IMR-90 (cell line): ENCODE data around the gene CYCS. TPM values are rescaled to one million over a fixed set of nuclear protein-coding genes. Genes with fewer than 3 reads are reported as not detected.

Source experiments
- ATAC-seq: fragments of 200-7000 bp; cut with Tn5 transposase; 2 replicates; pipeline ENCODE4 v1.9.1; 2020; ENCODE audit warnings: low read depth, mild to moderate bottlenecking, moderate library complexity
- BruUV-seq: library from RNA; stranded (reverse); fragments of 400-500 nt; replicated peaks from 2 replicates; lab custom pipeline; 2021; lab: Mats Ljungman, UMichigan
- CTCF ChIA-PET: fragments of 300-600 bp; formaldehyde crosslinking; extraction: SDS; loops from one replicate; lab custom pipeline; 2021; ENCODE audit warnings: antibody characterized with exemption; lab: Yijun Ruan, JAX
- POLR2A ChIA-PET: fragments of 300-600 bp; sonication (Branson Sonifier 250); formaldehyde crosslinking; loops from one replicate; lab custom pipeline; 2022; ENCODE audit warnings: antibody characterized with exemption; ENCODE audit not compliant: unreplicated experiment; lab: Charles Lee
- DNase-seq: peaks from one replicate; pipeline ENCODE4 v3.0.0; 2013
- H2AFZ ChIP-seq: replicated peaks from 2 replicates; pipeline ENCODE3; 2013; ENCODE audit warnings: low read length, mild to moderate bottlenecking; ENCODE audit not compliant: poor library complexity
- H2AK5ac ChIP-seq: 2 replicates; pipeline ENCODE4 v1.6.1; 2013; ENCODE audit warnings: low read depth, low read length, inconsistent platforms
- H2AK9ac ChIP-seq: replicated peaks from 2 replicates; pipeline ENCODE3; 2013; ENCODE audit warnings: mild to moderate bottlenecking, low read depth, low read length, moderate library complexity; ENCODE audit not compliant: poor library complexity
- H2BK120ac ChIP-seq: 2 replicates; pipeline ENCODE4 v1.6.1; 2013; ENCODE audit warnings: low read depth, low read length, inconsistent platforms
- H2BK15ac ChIP-seq: 3 replicates; pipeline ENCODE4 v1.6.1; 2013; ENCODE audit warnings: low read depth, low read length, inconsistent platforms
- H2BK20ac ChIP-seq: 2 replicates; pipeline ENCODE4 v1.6.1; 2013; ENCODE audit warnings: low read depth, mild to moderate bottlenecking, inconsistent platforms, low read length, moderate library complexity
- H2BK5ac ChIP-seq: 2 replicates; pipeline ENCODE4 v1.6.1; 2013; ENCODE audit warnings: mild to moderate bottlenecking, low read depth, low read length, inconsistent platforms; ENCODE audit not compliant: poor library complexity, severe bottlenecking
- H3K14ac ChIP-seq: replicated peaks from 2 replicates; pipeline ENCODE4 v1.6.1; 2013; ENCODE audit warnings: low read depth, low read length, inconsistent platforms
- H3K18ac ChIP-seq: 2 replicates; pipeline ENCODE4 v1.6.1; 2013; ENCODE audit warnings: low read depth, low read length, control low read depth
- H3K23ac ChIP-seq: 2 replicates; pipeline ENCODE4 v1.6.1; 2013; ENCODE audit warnings: low read depth, low read length, inconsistent platforms
- H3K27ac ChIP-seq: 2 replicates; pipeline ENCODE4 v1.5.1; 2013; ENCODE audit warnings: mild to moderate bottlenecking, control low read depth, low read length; ENCODE audit not compliant: insufficient read depth
- H3K27me3 ChIP-seq: 2 replicates; pipeline ENCODE4 v1.6.1; 2013; ENCODE audit warnings: low read length; ENCODE audit not compliant: control insufficient read depth, insufficient read depth
- H3K36me3 ChIP-seq: 2 replicates; pipeline ENCODE4 v1.6.1; 2013; ENCODE audit warnings: low read length, mixed read lengths; ENCODE audit not compliant: control insufficient read depth, insufficient read depth
- H3K4ac ChIP-seq: 2 replicates; pipeline ENCODE4 v1.6.1; 2013; ENCODE audit warnings: low read depth, low read length, inconsistent platforms
- H3K4me1 ChIP-seq: 2 replicates; pipeline ENCODE4 v1.6.1; 2013; ENCODE audit warnings: low read length, mixed read lengths; ENCODE audit not compliant: control insufficient read depth, insufficient read depth
- H3K4me2 ChIP-seq: 2 replicates; pipeline ENCODE4 v1.6.1; 2013; ENCODE audit warnings: low read depth, mild to moderate bottlenecking, control low read depth, low read length, moderate library complexity
- H3K4me3 ChIP-seq: 2 replicates; pipeline ENCODE4 v1.5.1; 2013; ENCODE audit warnings: low read depth, mild to moderate bottlenecking, control low read depth, low read length, moderate library complexity; ENCODE audit not compliant: insufficient read depth
- H3K56ac ChIP-seq: 2 replicates; pipeline ENCODE4 v1.6.1; 2013; ENCODE audit warnings: low read length, inconsistent platforms; ENCODE audit not compliant: insufficient read depth; ENCODE audit errors: extremely low read depth
- H3K79me1 ChIP-seq, 2 experiments: 2 replicates each; pipeline ENCODE4 v1.6.1; 2013; ENCODE audit warnings: low read length in 2 of 2, inconsistent platforms in 1 of 2, low read depth in 1 of 2
- H3K9ac ChIP-seq: 2 replicates; pipeline ENCODE4 v1.6.1; 2013; ENCODE audit warnings: low read depth, low read length, control low read depth
- H3K9me1 ChIP-seq: 2 replicates; pipeline ENCODE4 v1.6.1; 2013; ENCODE audit warnings: low read length, inconsistent platforms; ENCODE audit not compliant: insufficient read depth
- H3K9me3 ChIP-seq: 2 replicates; pipeline ENCODE4 v1.6.1; 2013; ENCODE audit warnings: low read length; ENCODE audit not compliant: control insufficient read depth, insufficient read depth
- H4K20me1 ChIP-seq: 2 replicates; pipeline ENCODE4 v1.6.1; 2013; ENCODE audit warnings: low read length, inconsistent platforms; ENCODE audit not compliant: insufficient read depth
- H4K5ac ChIP-seq: 2 replicates; pipeline ENCODE4 v1.6.1; 2013; ENCODE audit warnings: mild to moderate bottlenecking, low read depth, low read length, control low read depth
- H4K8ac ChIP-seq, 2 experiments: 2 replicates each; pipeline ENCODE4 v1.6.1; 2013; ENCODE audit warnings: low read depth in 2 of 2, low read length in 2 of 2, control low read depth in 1 of 2, inconsistent platforms in 1 of 2
- H4K91ac ChIP-seq: 2 replicates; pipeline ENCODE4 v1.6.1; 2013; ENCODE audit warnings: low read depth, low read length, inconsistent platforms; ENCODE audit not compliant: insufficient read depth
- BHLHE40 ChIP-seq: fragments of 150-350 bp; IDR thresholded peaks from 2 replicates; pipeline ENCODE4 v1.6.1; 2016; ENCODE audit warnings: mild to moderate bottlenecking, low read depth, low read length
- CEBPB ChIP-seq: IDR thresholded peaks from 2 replicates; pipeline ENCODE4 v1.6.1; 2012; ENCODE audit warnings: low read depth, low read length, improper control_type of control experiment
- CHD1 ChIP-seq: IDR thresholded peaks from 2 replicates; pipeline ENCODE4 v1.6.1; 2012; ENCODE audit warnings: low read depth, low read length, improper control_type of control experiment
- FOS ChIP-seq: fragments of 150-350 bp; IDR thresholded peaks from 2 replicates; pipeline ENCODE4 v1.6.1; 2016; ENCODE audit warnings: low read depth, low read length
- MAFK ChIP-seq: IDR thresholded peaks from 2 replicates; pipeline ENCODE4 v1.6.1; 2012; ENCODE audit warnings: low read depth, low read length, improper control_type of control experiment
- MAZ ChIP-seq: IDR thresholded peaks from 2 replicates; pipeline ENCODE4 v1.6.1; 2012; ENCODE audit warnings: low read depth, mild to moderate bottlenecking, low read length, improper control_type of control experiment, moderate library complexity, borderline replicate concordance
- MXI1 ChIP-seq: IDR thresholded peaks from 2 replicates; pipeline ENCODE4 v1.6.1; 2012; ENCODE audit warnings: low read depth, mild to moderate bottlenecking, low read length, moderate library complexity, borderline replicate concordance
- NFE2L2 ChIP-seq: fragments of 150-350 bp; IDR thresholded peaks from 2 replicates; pipeline ENCODE4 v1.6.1; 2016; ENCODE audit warnings: low read depth, mild to moderate bottlenecking, low read length
- POLR2A ChIP-seq: IDR thresholded peaks from 2 replicates; pipeline ENCODE4 v1.6.1; 2012; ENCODE audit warnings: mild to moderate bottlenecking, low read depth, low read length
- RAD21 ChIP-seq: IDR thresholded peaks from 2 replicates; pipeline ENCODE4 v1.6.1; 2012; ENCODE audit warnings: low read length, improper control_type of control experiment
- RCOR1 ChIP-seq: IDR thresholded peaks from 2 replicates; pipeline ENCODE4 v1.6.1; 2012; ENCODE audit warnings: mild to moderate bottlenecking, low read length, improper control_type of control experiment; ENCODE audit not compliant: insufficient replicate concordance
- RFX5 ChIP-seq: IDR thresholded peaks from 2 replicates; pipeline ENCODE4 v1.8.0; 2012; ENCODE audit warnings: low read depth, mild to moderate bottlenecking, low read length, moderate library complexity
- SMC3 ChIP-seq: fragments of 150-350 bp; IDR thresholded peaks from 2 replicates; pipeline ENCODE4 v1.6.1; 2016; ENCODE audit warnings: low read depth, mild to moderate bottlenecking, antibody characterized with exemption, low read length, moderate library complexity
- WGBS, 2 experiments: methylation state at CpG; one replicate each; pipeline versions ENCODE4 v1.1.5 to v1.1.7; 2013; ENCODE audit warnings: missing lambda C conversion rate in 2 of 2; ENCODE audit not compliant: insufficient read length in 1 of 2; ENCODE audit errors: extremely low coverage in 2 of 2; 5-methylcytosine and 5-hydroxymethylcytosine counted together
- dilution Hi-C: fragments of 300-500 bp; cut with HindIII; formaldehyde crosslinking; loops from one replicate; pipeline ENCODE4 v1.14.3; 2018; ENCODE audit warnings: low sequenced_read_pairs; ENCODE audit not compliant: unreplicated experiment
- in situ Hi-C: fragments of 300-500 bp; cut with MboI; formaldehyde crosslinking; loops from 3 replicates; pipeline ENCODE4 v1.14.3; 2019; ENCODE audit warnings: low sequenced_read_pairs, inconsistent platforms, mixed read lengths
- intact Hi-C: fragments of 100-400 bp; cut with micrococcal nuclease; formaldehyde crosslinking; loops from 2 replicates; pipeline ENCODE4 v1.10.0; 2022
- polyA plus RNA-seq, 3 experiments: library from polyadenylated mRNA; depleted of rRNA; stranded (reverse); fragments of >200 nt; gene quantifications; 2 replicates each; pipeline ENCODE4 v1.2.3, GENCODE V29; 2012; ENCODE audit warnings: low replicate concordance in 1 of 3
- total RNA-seq: library from RNA; depleted of rRNA; stranded (reverse); fragments of >200 nt; gene quantifications from 2 replicates; pipeline ENCODE4 v1.2.3, GENCODE V29; 2012
- TF ChIP-seq, protein P1 (sequence below): fragments of 150-350 bp; IDR thresholded peaks from 2 replicates; pipeline ENCODE4 v1.6.1; 2017; ENCODE audit warnings: mild to moderate bottlenecking, antibody characterized with exemption, low read length, low read depth
- TF ChIP-seq, protein P2 (sequence below): fragments of 150-350 bp; IDR thresholded peaks from 2 replicates; pipeline ENCODE4 v1.6.1; 2016; ENCODE audit warnings: low read depth, mild to moderate bottlenecking, low read length, moderate library complexity, borderline replicate concordance
- TF ChIP-seq, protein P3 (sequence below): conservative IDR thresholded peaks from 2 replicates; pipeline ENCODE4 v1.5.1; 2012; ENCODE audit warnings: mild to moderate bottlenecking, low read depth, low read length, improper control_type of control experiment

Gene CYCS
- total and polyA plus RNA-seq, 2 of the 4 experiments (the other 2 are of a cell fraction) = 22.9 to 59.0 TPM

DNA sequence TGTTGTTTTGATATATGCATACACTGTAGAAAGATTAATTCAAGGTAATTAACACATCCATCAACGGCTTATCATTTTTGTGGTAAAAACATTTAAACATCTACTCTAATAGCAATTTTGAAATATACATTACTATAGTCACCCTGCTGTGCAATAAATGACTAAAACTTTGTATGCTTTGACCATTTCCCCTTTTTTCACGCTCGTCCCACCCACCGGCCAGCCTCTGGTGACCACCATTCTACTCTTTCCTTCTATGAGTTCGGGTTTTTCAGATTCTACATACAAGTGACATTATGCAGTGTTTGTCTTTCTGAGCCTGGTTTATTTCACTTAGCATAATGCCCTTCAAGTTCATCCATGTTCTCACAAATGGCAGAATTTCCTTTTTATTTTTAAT, 21.3 kb downstream of the CYCS start:
- WGBS, 2 experiments = no CpG with 5 or more reads among the region's 5 CpGs
- no TSS peak for BruUV-seq

More for the DNA sequence above, 21.3 kb downstream of the CYCS start:
- H3K36me3 ChIP-seq = no peaks in the 10 kb centered on the region
- no peak overlapping the region for H3K14ac ChIP-seq
- H3K4me1 ChIP-seq = no peaks in the 10 kb centered on the region
- H2BK120ac ChIP-seq = no peak overlapping the region
- no peaks in the 10 kb centered on the region for H4K20me1 ChIP-seq
- H2BK5ac ChIP-seq = no peak overlapping the region
- intact Hi-C loops = no loop called here
- no peak overlapping the region for H4K8ac ChIP-seq
- no peak overlapping the region for H3K23ac ChIP-seq
- no peak overlapping the region for H3K4ac ChIP-seq
- H3K9me1 ChIP-seq = no peaks in the 10 kb centered on the region
- no peak overlapping the region for H2AK5ac ChIP-seq
- DNase-seq = no peak
- dilution Hi-C loops = no loop called here
- no peak overlapping the region for H4K91ac ChIP-seq
- H2AK9ac ChIP-seq = no peak overlapping the region
- no peak overlapping the region for H3K18ac ChIP-seq
- no peak overlapping the region for H2AFZ ChIP-seq
- no peak overlapping the region for H3K9ac ChIP-seq
- H3K27me3 ChIP-seq = no peaks in the 10 kb centered on the region
- no peak overlapping the region for H4K5ac ChIP-seq
- ATAC-seq = no peak
- in situ Hi-C loops = loop anchor here (10.0 to 25.0 kb wide), 2 partner anchors 529 to 1566 kb away; partner anchors contain the start of genes PALS2 and TRA2A
- no peak for TF ChIP-seq CHD1
- TF ChIP-seq, protein P1, sequence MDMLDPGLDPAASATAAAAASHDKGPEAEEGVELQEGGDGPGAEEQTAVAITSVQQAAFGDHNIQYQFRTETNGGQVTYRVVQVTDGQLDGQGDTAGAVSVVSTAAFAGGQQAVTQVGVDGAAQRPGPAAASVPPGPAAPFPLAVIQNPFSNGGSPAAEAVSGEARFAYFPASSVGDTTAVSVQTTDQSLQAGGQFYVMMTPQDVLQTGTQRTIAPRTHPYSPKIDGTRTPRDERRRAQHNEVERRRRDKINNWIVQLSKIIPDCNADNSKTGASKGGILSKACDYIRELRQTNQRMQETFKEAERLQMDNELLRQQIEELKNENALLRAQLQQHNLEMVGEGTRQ = no peak
- no peak for TF ChIP-seq POLR2A
- TF ChIP-seq MAZ = no peak
- TF ChIP-seq RAD21 = no peak
- no peak for TF ChIP-seq MXI1
- TF ChIP-seq BHLHE40 = no peak
- TF ChIP-seq SMC3 = no peak
- TF ChIP-seq FOS = no peak
- no peak for TF ChIP-seq RCOR1
- TF ChIP-seq RFX5 = no peak
- TF ChIP-seq CEBPB = no peak
- no peak for TF ChIP-seq MAFK
- TF ChIP-seq, protein P2, sequence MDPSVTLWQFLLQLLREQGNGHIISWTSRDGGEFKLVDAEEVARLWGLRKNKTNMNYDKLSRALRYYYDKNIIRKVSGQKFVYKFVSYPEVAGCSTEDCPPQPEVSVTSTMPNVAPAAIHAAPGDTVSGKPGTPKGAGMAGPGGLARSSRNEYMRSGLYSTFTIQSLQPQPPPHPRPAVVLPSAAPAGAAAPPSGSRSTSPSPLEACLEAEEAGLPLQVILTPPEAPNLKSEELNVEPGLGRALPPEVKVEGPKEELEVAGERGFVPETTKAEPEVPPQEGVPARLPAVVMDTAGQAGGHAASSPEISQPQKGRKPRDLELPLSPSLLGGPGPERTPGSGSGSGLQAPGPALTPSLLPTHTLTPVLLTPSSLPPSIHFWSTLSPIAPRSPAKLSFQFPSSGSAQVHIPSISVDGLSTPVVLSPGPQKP = no peak
- TF ChIP-seq, protein P3, sequence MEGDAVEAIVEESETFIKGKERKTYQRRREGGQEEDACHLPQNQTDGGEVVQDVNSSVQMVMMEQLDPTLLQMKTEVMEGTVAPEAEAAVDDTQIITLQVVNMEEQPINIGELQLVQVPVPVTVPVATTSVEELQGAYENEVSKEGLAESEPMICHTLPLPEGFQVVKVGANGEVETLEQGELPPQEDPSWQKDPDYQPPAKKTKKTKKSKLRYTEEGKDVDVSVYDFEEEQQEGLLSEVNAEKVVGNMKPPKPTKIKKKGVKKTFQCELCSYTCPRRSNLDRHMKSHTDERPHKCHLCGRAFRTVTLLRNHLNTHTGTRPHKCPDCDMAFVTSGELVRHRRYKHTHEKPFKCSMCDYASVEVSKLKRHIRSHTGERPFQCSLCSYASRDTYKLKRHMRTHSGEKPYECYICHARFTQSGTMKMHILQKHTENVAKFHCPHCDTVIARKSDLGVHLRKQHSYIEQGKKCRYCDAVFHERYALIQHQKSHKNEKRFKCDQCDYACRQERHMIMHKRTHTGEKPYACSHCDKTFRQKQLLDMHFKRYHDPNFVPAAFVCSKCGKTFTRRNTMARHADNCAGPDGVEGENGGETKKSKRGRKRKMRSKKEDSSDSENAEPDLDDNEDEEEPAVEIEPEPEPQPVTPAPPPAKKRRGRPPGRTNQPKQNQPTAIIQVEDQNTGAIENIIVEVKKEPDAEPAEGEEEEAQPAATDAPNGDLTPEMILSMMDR = no peak
- no peak for TF ChIP-seq NFE2L2
- H3K9me3 ChIP-seq = no peaks in the 10 kb centered on the region
- no peak overlapping the region for H2BK15ac ChIP-seq
- H3K27ac ChIP-seq = no peak overlapping the region
- no peak overlapping the region for H2BK20ac ChIP-seq
- CTCF ChIA-PET = no interaction called here
- POLR2A ChIA-PET = no interaction called here
- H3K4me3 ChIP-seq = no peak overlapping the region
- no peak overlapping the region for H3K4me2 ChIP-seq
- H3K56ac ChIP-seq = no peak overlapping the region
- no peaks in the 10 kb centered on the region for H3K79me1 ChIP-seq
